H1 (cell line): ENCODE data around the gene RHEX. TPM values are rescaled to one million over a fixed set of nuclear protein-coding genes. Genes with fewer than 3 reads are reported as not detected.

Source experiments
- CTCF ChIA-PET: fragments of 300-600 bp; sonication (Branson Sonifier 250); formaldehyde crosslinking; loops from one replicate; lab custom pipeline; 2021; ENCODE audit not compliant: partially characterized antibody; lab: Charles Lee
- POLR2A ChIA-PET: fragments of 300-600 bp; sonication (Branson Sonifier 250); formaldehyde crosslinking; loops from one replicate; lab custom pipeline; 2021; ENCODE audit warnings: inconsistent platforms; ENCODE audit not compliant: partially characterized antibody; lab: Charles Lee
- DNase-seq, 2 experiments: peaks; one replicate each; pipeline versions ENCODE4 v3.0.0 to v3.0.0-alpha.2; 2010 to 2022; ENCODE audit warnings: low spot score in 2 of 2, low read depth in 1 of 2, mixed read lengths in 1 of 2
- FAIRE-seq: peaks from 2 replicates; lab custom pipeline; 2011; peaks lifted over from hg19 to GRCh38; lab: Jason Lieb, UNC
- H2AFZ ChIP-seq: 2 replicates; pipeline ENCODE4 v1.8.1; 2012; ENCODE audit warnings: low read length, inconsistent platforms
- H2AK5ac ChIP-seq: 2 replicates; pipeline ENCODE4 v1.6.1; 2013; ENCODE audit warnings: low read depth, low read length
- H2BK120ac ChIP-seq: replicated peaks from 2 replicates; pipeline ENCODE3; 2013; ENCODE audit warnings: low read depth, low read length, inconsistent platforms
- H2BK12ac ChIP-seq: 2 replicates; pipeline ENCODE4 v1.6.1; 2013; ENCODE audit warnings: low read depth, low read length
- H2BK15ac ChIP-seq: 2 replicates; pipeline ENCODE4 v1.6.1; 2013; ENCODE audit warnings: low read length
- H2BK20ac ChIP-seq: 2 replicates; pipeline ENCODE4 v1.6.1; 2013; ENCODE audit warnings: low read length
- H2BK5ac ChIP-seq: 2 replicates; pipeline ENCODE4 v1.6.1; 2013; ENCODE audit warnings: low read depth, low read length
- H3K14ac ChIP-seq: 2 replicates; pipeline ENCODE4 v1.6.1; 2013; ENCODE audit warnings: inconsistent platforms; ENCODE audit not compliant: insufficient read length
- H3K18ac ChIP-seq: 2 replicates; pipeline ENCODE4 v1.6.1; 2013; ENCODE audit warnings: low read length; ENCODE audit errors: extremely low read depth
- H3K23ac ChIP-seq: 2 replicates; pipeline ENCODE4 v1.6.1; 2013; ENCODE audit warnings: inconsistent platforms; ENCODE audit not compliant: insufficient read length
- H3K23me2 ChIP-seq: 2 replicates; pipeline ENCODE4 v1.6.1; 2013; ENCODE audit warnings: low read depth, low read length
- H3K27ac ChIP-seq: 2 replicates; pipeline ENCODE4 v1.6.1; 2011; ENCODE audit warnings: low read depth, low read length, inconsistent platforms
- H3K27me3 ChIP-seq, 4 experiments: replicated peaks in 1 of 4; 1 replicate in 1 of 4; 2 replicates in 3 of 4; pipeline versions ENCODE4 v1.6.1 to v1.8.1; 2011 to 2013; ENCODE audit warnings: low read length in 3 of 4, mild to moderate bottlenecking in 3 of 4, inconsistent platforms in 2 of 4, mixed read lengths in 2 of 4, moderate library complexity in 1 of 4; ENCODE audit not compliant: control insufficient read depth in 3 of 4, insufficient read depth in 3 of 4; ENCODE audit errors: extremely low read depth in 1 of 4
- H3K36me3 ChIP-seq, 4 experiments: 2 replicates each; pipeline versions ENCODE4 v1.6.1 to v1.8.1; 2011 to 2013; ENCODE audit warnings: mild to moderate bottlenecking in 4 of 4, low read length in 3 of 4, moderate library complexity in 2 of 4, control low read depth in 1 of 4, inconsistent platforms in 1 of 4; ENCODE audit not compliant: insufficient read depth in 4 of 4, control insufficient read depth in 2 of 4
- H3K4ac ChIP-seq: replicated peaks from 2 replicates; pipeline ENCODE3; 2013; ENCODE audit warnings: low read length, low read depth, mixed read lengths, inconsistent platforms; ENCODE audit not compliant: insufficient read length
- H3K4me1 ChIP-seq, 4 experiments: replicated peaks in 1 of 4; 1 replicate in 1 of 4; 2 replicates in 3 of 4; pipeline versions ENCODE4 v1.6.1 to v1.8.1; 2011 to 2013; ENCODE audit warnings: low read length in 3 of 4, inconsistent platforms in 2 of 4, mixed read lengths in 1 of 4; ENCODE audit not compliant: insufficient read depth in 4 of 4, control insufficient read depth in 3 of 4
- H3K4me2 ChIP-seq, 2 experiments: 2 replicates each; pipeline versions ENCODE4 v1.6.1 to v1.8.1; 2011 to 2013; ENCODE audit warnings: low read depth in 2 of 2, low read length in 2 of 2, control low read depth in 1 of 2, inconsistent platforms in 1 of 2, mild to moderate bottlenecking in 1 of 2; ENCODE audit not compliant: insufficient read depth in 1 of 2
- H3K4me3 ChIP-seq, 4 experiments: fragments of 200-600, 300-600 bp in 1 of 4; sonication (generic), shearing (Covaris generic), sonication (Bioruptor Twin) in 1 of 4; 2 replicates each; pipeline versions ENCODE4 v1.5.1 to v1.8.1; 2011 to 2016; ENCODE audit warnings: low read length in 4 of 4, low read depth in 3 of 4, control low read depth in 2 of 4, inconsistent platforms in 2 of 4, mild to moderate bottlenecking in 2 of 4, mixed read lengths in 1 of 4, moderate library complexity in 1 of 4; ENCODE audit not compliant: insufficient read depth in 2 of 4; ENCODE audit errors: extremely low read depth in 1 of 4
- H3K56ac ChIP-seq: replicated peaks from 2 replicates; pipeline ENCODE3; 2013; ENCODE audit warnings: low read depth, mild to moderate bottlenecking, mixed read lengths, low read length, inconsistent platforms; ENCODE audit not compliant: insufficient read length
- H3K79me1 ChIP-seq: 2 replicates; pipeline ENCODE4 v1.6.1; 2013; ENCODE audit warnings: low read depth, low read length, control low read depth
- H3K79me2 ChIP-seq, 2 experiments: 2 replicates each; pipeline versions ENCODE4 v1.6.1 to v1.8.1; 2012 to 2013; ENCODE audit warnings: low read length in 2 of 2, mild to moderate bottlenecking in 2 of 2, inconsistent platforms in 1 of 2; ENCODE audit not compliant: insufficient read depth in 2 of 2, control insufficient read depth in 1 of 2
- H3K9ac ChIP-seq, 4 experiments: replicated peaks in 1 of 4; 1 replicate in 1 of 4; 2 replicates in 3 of 4; pipeline versions ENCODE4 v1.6.1 to v1.8.1; 2011 to 2013; ENCODE audit warnings: low read depth in 3 of 4, low read length in 3 of 4, control low read depth in 2 of 4, mild to moderate bottlenecking in 2 of 4, moderate library complexity in 2 of 4, inconsistent platforms in 1 of 4; ENCODE audit errors: extremely low read depth in 1 of 4
- H3K9me3 ChIP-seq, 2 experiments: 2 replicates each; pipeline versions ENCODE4 v1.6.1 to v1.8.1; 2012 to 2013; ENCODE audit warnings: mild to moderate bottlenecking in 2 of 2, moderate library complexity in 2 of 2, control low read depth in 1 of 2, inconsistent platforms in 1 of 2, low read depth in 1 of 2, low read length in 1 of 2, mixed read lengths in 1 of 2; ENCODE audit not compliant: insufficient read depth in 2 of 2
- H4K20me1 ChIP-seq, 2 experiments: replicated peaks in 1 of 2; 2 replicates each; pipeline versions ENCODE3 to v1.8.1; 2011 to 2013; ENCODE audit warnings: inconsistent platforms in 2 of 2, low read length in 2 of 2, mild to moderate bottlenecking in 1 of 2; ENCODE audit not compliant: insufficient read depth in 2 of 2, control insufficient read depth in 1 of 2
- H4K5ac ChIP-seq: 2 replicates; pipeline ENCODE4 v1.6.1; 2013; ENCODE audit warnings: low read length, low read depth, mixed read lengths, inconsistent platforms; ENCODE audit not compliant: insufficient read length
- H4K8ac ChIP-seq: 2 replicates; pipeline ENCODE4 v1.8.0; 2013; ENCODE audit warnings: mild to moderate bottlenecking, moderate library complexity, low read length, inconsistent platforms; ENCODE audit not compliant: insufficient read depth; ENCODE audit errors: extremely low read depth
- H4K91ac ChIP-seq: replicated peaks from 2 replicates; pipeline ENCODE3; 2013; ENCODE audit warnings: low read length, mixed read lengths, inconsistent platforms; ENCODE audit not compliant: insufficient read length
- CHD2 ChIP-seq: IDR thresholded peaks from 2 replicates; pipeline ENCODE4 v1.6.1; 2012; ENCODE audit warnings: low read length, improper control_type of control experiment
- EZH2 ChIP-seq: fragments of 200-600 bp; sonication (generic); IDR thresholded peaks from 2 replicates; pipeline ENCODE4 v1.7.1; 2012; ENCODE audit warnings: low read depth, mild to moderate bottlenecking, moderate library complexity, low read length, inconsistent platforms; ENCODE audit not compliant: severe bottlenecking
- KDM4A ChIP-seq: IDR thresholded peaks from one replicate; pipeline ENCODE4 v1.7.1; 2012; ENCODE audit warnings: low read depth, mild to moderate bottlenecking, moderate library complexity, low read length, inconsistent platforms; ENCODE audit not compliant: severe bottlenecking
- POU5F1 ChIP-seq: IDR thresholded peaks from 2 replicates; pipeline ENCODE4 v1.6.1; 2011; ENCODE audit warnings: low read depth, mild to moderate bottlenecking, low read length, moderate library complexity
- SP4 ChIP-seq: IDR thresholded peaks from 2 replicates; pipeline ENCODE4 v1.6.1; 2012; ENCODE audit warnings: low read length, inconsistent platforms
- TAF7 ChIP-seq: optimal IDR thresholded peaks from 2 replicates; pipeline ENCODE3; 2011; ENCODE audit warnings: low read depth, mild to moderate bottlenecking, inconsistent platforms, low read length, moderate library complexity, borderline replicate concordance
- WGBS, 2 experiments: shearing (Covaris generic) in 1 of 2; methylation state at CpG; one replicate each; pipeline versions ENCODE4 v1.1.6 to v1.1.7; 2013 to 2015; ENCODE audit warnings: low lambda C conversion rate in 2 of 2, mixed read lengths in 2 of 2, inconsistent platforms in 1 of 2, low coverage in 1 of 2, missing lambda C conversion rate in 1 of 2; ENCODE audit not compliant: insufficient replicate concordance in 2 of 2, insufficient coverage in 1 of 2, insufficient read length in 1 of 2; ENCODE audit errors: extremely low coverage in 1 of 2, missing lambda C conversion rate in 1 of 2; 5-methylcytosine and 5-hydroxymethylcytosine counted together
- polyA plus RNA-seq, 7 experiments: library from polyadenylated mRNA; depleted of rRNA in 3 of 7; stranded (reverse) in 5 of 7; unstranded in 2 of 7; fragments of >200 nt in 5 of 7; fragments of 200-250 nt in 2 of 7; gene quantifications; 1 replicate in 5 of 7; 2 replicates in 1 of 7; 4 replicates in 1 of 7; pipeline versions ENCODE4 v1.2.1 to v1.2.3, GENCODE V29; 2011 to 2013; ENCODE audit warnings: missing spikeins in 2 of 7, mixed read lengths in 2 of 7
- total RNA-seq: library from RNA; stranded (reverse); fragmentation: NEBNext Ultra II Directional; extraction: Animal tissue kit (Norgen Biotek cat#: 25700); gene quantifications from 2 replicates; pipeline ENCODE4 v1.2.1, GENCODE V29; 2021

The RHEX gene
- total and polyA plus RNA-seq, 2 of the 8 experiments (the other 6 are each of a cell fraction or from before 2014, with no cell fraction given), result not detected

- Histone ChIP-seq H2AK5ac (no peak overlapping the region), H4K91ac (no peak overlapping the region), H2AFZ (no peak overlapping the region), H2BK15ac (no peak overlapping the region), H3K23ac (no peak overlapping the region), H3K4ac (no peak overlapping the region), H2BK20ac (no peak overlapping the region), H3K4me1 (peaks cover 2 to 9% (median 3%) of the 10 kb centered on the region in 4 experiments; a peak in 5 of 7 replicates), H3K27ac (no peak overlapping the region), H3K23me2 (no peaks in the 10 kb centered on the region), H4K5ac (no peak overlapping the region), H3K18ac (no peak overlapping the region), H3K14ac (no peak overlapping the region), H3K9ac (no peak overlapping the region), H2BK12ac (no peak overlapping the region), H3K79me2 (no peaks in the 10 kb centered on the region), H3K36me3 (no peaks in the 10 kb centered on the region), H3K9me3 (no peaks in the 10 kb centered on the region), H2BK120ac (no peak overlapping the region), H4K20me1 (no peaks in the 10 kb centered on the region), H3K79me1 (no peaks in the 10 kb centered on the region), H3K56ac (no peak overlapping the region), H4K8ac (no peak overlapping the region), H3K27me3 (no peaks in the 10 kb centered on the region), H2BK5ac (no peak overlapping the region), H3K4me3 (no peak overlapping the region), H3K4me2 (no peak overlapping the region)
- ChIA-PET POLR2A (no interaction called here), CTCF (interaction anchor here (0.7 to 2.0 kb wide), 9 partner anchors 8 to 81 kb away, joined by 3 to 8 read pairs (median 4); partner anchors contain the start of gene AVPR1B)
- 82% methylated on average over 2 of the region's 2 CpGs; no CpG with 5 or more reads in 1 of the 2 experiments for WGBS, 2 experiments
- FAIRE-seq, result no peak
- no peak for TF ChIP-seq KDM4A
- TF ChIP-seq POU5F1, result no peak
- TF ChIP-seq TAF7, result no peak
- TF ChIP-seq EZH2, result no peak
- TF ChIP-seq CHD2, result no peak
- TF ChIP-seq SP4, result no peak
- peak in 1 of 2 experiments; percentile 11 for DNase-seq
These were observed 16.1 kb upstream of the RHEX start for GRCh38 chr1:206036663-206037455.
